H1 (cell line): ENCODE data around the gene SMARCD1. TPM values are rescaled to one million over a fixed set of nuclear protein-coding genes. Genes with fewer than 3 reads are reported as not detected.

ENCODE experiments used
- CBX5 ChIP-seq: fragments of 300-800, 300-1000 bp; sonication (generic); IDR thresholded peaks from 2 replicates; pipeline ENCODE4 v1.7.1; 2016; ENCODE audit warnings: antibody characterized with exemption, low read length, low read depth
- RBBP5 ChIP-seq: IDR thresholded peaks from 2 replicates; pipeline ENCODE4 v1.7.1; 2012; ENCODE audit warnings: low read depth, mild to moderate bottlenecking, inconsistent platforms, low read length, moderate library complexity, borderline replicate concordance
- RFX5 ChIP-seq: IDR thresholded peaks from 2 replicates; pipeline ENCODE4 v1.6.1; 2011; ENCODE audit warnings: low read depth, low read length, improper control_type of control experiment, borderline replicate concordance
- RXRA ChIP-seq: IDR thresholded peaks from 2 replicates; pipeline ENCODE4 v1.6.1; 2011; ENCODE audit warnings: low read depth, mild to moderate bottlenecking, low read length, moderate library complexity; ENCODE audit not compliant: insufficient read depth
- TAF1 ChIP-seq: IDR thresholded peaks from 2 replicates; pipeline ENCODE4 v1.6.1; 2011; ENCODE audit warnings: mild to moderate bottlenecking, low read depth, low read length
- polyA plus RNA-seq, 7 experiments: library from polyadenylated mRNA; depleted of rRNA in 3 of 7; stranded (reverse) in 5 of 7; unstranded in 2 of 7; fragments of >200 nt in 5 of 7; fragments of 200-250 nt in 2 of 7; gene quantifications; 1 replicate in 5 of 7; 2 replicates in 1 of 7; 4 replicates in 1 of 7; pipeline versions ENCODE4 v1.2.1 to v1.2.3, GENCODE V29; 2011 to 2013; ENCODE audit warnings: missing spikeins in 2 of 7, mixed read lengths in 2 of 7
- total RNA-seq: library from RNA; stranded (reverse); fragmentation: NEBNext Ultra II Directional; extraction: Animal tissue kit (Norgen Biotek cat#: 25700); gene quantifications from 2 replicates; pipeline ENCODE4 v1.2.1, GENCODE V29; 2021
- TF ChIP-seq, protein P1 (sequence below): IDR thresholded peaks from 2 replicates; pipeline ENCODE4 v1.6.1; 2011; ENCODE audit warnings: low read depth, mild to moderate bottlenecking, low read length; ENCODE audit not compliant: insufficient read depth
- TF ChIP-seq, protein P2 (sequence below), 3 experiments: IDR thresholded peaks; 1 replicate in 2 of 3; 2 replicates in 1 of 3; pipeline versions ENCODE4 v1.5.1 to v1.6.1; 2011; ENCODE audit warnings: low read length in 3 of 3, mild to moderate bottlenecking in 3 of 3, inconsistent platforms in 2 of 3, low read depth in 1 of 3, moderate library complexity in 1 of 3; ENCODE audit not compliant: insufficient read depth in 1 of 3; ENCODE audit errors: control extremely low read depth in 1 of 3

Gene SMARCD1
- total and polyA plus RNA-seq, 2 of the 8 experiments (the other 6 are each of a cell fraction or from before 2014, with no cell fraction given): 128 to 130 TPM

DNA sequence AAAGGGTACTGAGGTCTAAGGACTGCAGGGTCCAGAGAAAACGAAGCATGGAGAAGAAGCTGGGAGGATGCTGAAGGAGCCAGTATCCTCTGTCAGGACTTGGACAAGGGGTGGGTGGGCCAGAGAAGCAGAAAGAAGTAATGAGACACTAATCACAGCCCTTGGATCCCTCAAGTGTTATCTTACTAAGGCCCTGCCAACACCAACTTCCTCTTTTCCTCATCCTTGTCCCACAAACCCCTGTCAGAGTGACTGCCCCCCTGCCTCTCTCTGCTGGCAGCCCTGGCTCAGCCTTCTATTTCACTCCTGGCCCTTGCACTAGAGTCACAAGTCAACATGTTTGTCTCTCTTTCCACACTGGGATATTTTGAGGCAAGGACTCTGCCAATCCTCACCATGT, 31.6 kb upstream of the SMARCD1 start (continued):
- TF ChIP-seq, protein P1, sequence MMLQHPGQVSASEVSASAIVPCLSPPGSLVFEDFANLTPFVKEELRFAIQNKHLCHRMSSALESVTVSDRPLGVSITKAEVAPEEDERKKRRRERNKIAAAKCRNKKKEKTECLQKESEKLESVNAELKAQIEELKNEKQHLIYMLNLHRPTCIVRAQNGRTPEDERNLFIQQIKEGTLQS: no peak
- TF ChIP-seq TAF1: no peak
- TF ChIP-seq CBX5: no peak
- no peak for TF ChIP-seq RXRA
- TF ChIP-seq, protein P2, sequence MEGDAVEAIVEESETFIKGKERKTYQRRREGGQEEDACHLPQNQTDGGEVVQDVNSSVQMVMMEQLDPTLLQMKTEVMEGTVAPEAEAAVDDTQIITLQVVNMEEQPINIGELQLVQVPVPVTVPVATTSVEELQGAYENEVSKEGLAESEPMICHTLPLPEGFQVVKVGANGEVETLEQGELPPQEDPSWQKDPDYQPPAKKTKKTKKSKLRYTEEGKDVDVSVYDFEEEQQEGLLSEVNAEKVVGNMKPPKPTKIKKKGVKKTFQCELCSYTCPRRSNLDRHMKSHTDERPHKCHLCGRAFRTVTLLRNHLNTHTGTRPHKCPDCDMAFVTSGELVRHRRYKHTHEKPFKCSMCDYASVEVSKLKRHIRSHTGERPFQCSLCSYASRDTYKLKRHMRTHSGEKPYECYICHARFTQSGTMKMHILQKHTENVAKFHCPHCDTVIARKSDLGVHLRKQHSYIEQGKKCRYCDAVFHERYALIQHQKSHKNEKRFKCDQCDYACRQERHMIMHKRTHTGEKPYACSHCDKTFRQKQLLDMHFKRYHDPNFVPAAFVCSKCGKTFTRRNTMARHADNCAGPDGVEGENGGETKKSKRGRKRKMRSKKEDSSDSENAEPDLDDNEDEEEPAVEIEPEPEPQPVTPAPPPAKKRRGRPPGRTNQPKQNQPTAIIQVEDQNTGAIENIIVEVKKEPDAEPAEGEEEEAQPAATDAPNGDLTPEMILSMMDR (IDR thresholded peaks at IDR 0.05; ENCODE audit: control extremely low read depth in 1 of 3, insufficient read depth in 1 of 3, low read depth in 1 of 3, low read length in 3 of 3): no peak
- TF ChIP-seq RFX5: no peak
- no peak for TF ChIP-seq RBBP5
